Esophagus muscularis mucosa (tissue), 4 donors: ENCODE results near the gene RCOR3. TPM values are rescaled to one million over a fixed set of nuclear protein-coding genes. Genes with fewer than 3 reads are reported as not detected.
"Not testable (repeated sequence)": the region's sequence is repeated elsewhere in the genome, so short reads cannot be mapped to it uniquely, and the experiment has no call there.

Experiments
- DNase-seq: peaks from one replicate; pipeline ENCODE4 v3.0.0-alpha.2; 2017; ENCODE audit errors: extremely low spot score
- H3K27ac ChIP-seq, 4 donors: fragments of 200-600 bp; sonication (generic); replicated peaks in 1 of 4; 1 replicate in 3 of 4; 2 replicates in 1 of 4; pipeline ENCODE4 v1.5.1; 2016 to 2019; ENCODE audit warnings: mild to moderate bottlenecking in 1 of 4
- H3K27me3 ChIP-seq, 4 donors: fragments of 200-600 bp; sonication (generic); one replicate each; pipeline versions ENCODE4 v1.5.1 to v1.6.0; 2016 to 2019
- H3K36me3 ChIP-seq, 4 donors: fragments of 200-600 bp; sonication (generic); one replicate each; pipeline ENCODE4 v1.5.1; 2016 to 2019
- H3K4me1 ChIP-seq, 4 donors: fragments of 200-600 bp; sonication (generic); one replicate each; pipeline ENCODE4 v1.5.1; 2016 to 2019
- H3K4me3 ChIP-seq, 4 donors: fragments of 200-600 bp; sonication (generic); 1 replicate in 2 of 4; 2 replicates in 2 of 4; pipeline ENCODE4 v1.5.1; 2016 to 2019; ENCODE audit warnings: mild to moderate bottlenecking in 4 of 4, moderate library complexity in 1 of 4
- H3K9me3 ChIP-seq, 4 donors: fragments of 200-600 bp; sonication (generic); 1 replicate in 3 of 4; 2 replicates in 1 of 4; pipeline ENCODE4 v1.5.1; 2016 to 2019
- CTCF ChIP-seq, 3 experiments: fragments of 200-600 bp in 2 of 3; fragments of 450-650 bp in 1 of 3; sonication (generic) in 2 of 3; IDR thresholded peaks; one replicate each; pipeline ENCODE4 v1.5.1; 2017 to 2019; ENCODE audit warnings: antibody characterized with exemption in 3 of 3, mild to moderate bottlenecking in 2 of 3, moderate library complexity in 1 of 3
- EP300 ChIP-seq: sonication (generic); formaldehyde crosslinking; IDR thresholded peaks from one replicate; pipeline ENCODE4 v1.6.1; 2017; ENCODE audit warnings: antibody characterized with exemption
- POLR2A ChIP-seq: fragments of 450-650 bp; IDR thresholded peaks from one replicate; pipeline ENCODE4 v1.6.1; 2017; ENCODE audit warnings: antibody characterized with exemption, moderate library complexity, mild to moderate bottlenecking, low read depth
- POLR2AphosphoS5 ChIP-seq, 2 donors: sonication (generic); formaldehyde crosslinking; IDR thresholded peaks; one replicate each; pipeline ENCODE4 v1.6.1; 2017; ENCODE audit warnings: antibody characterized with exemption in 2 of 2
- WGBS: methylation state at CpG from one replicate; pipeline ENCODE4 v1.1.5; 2018; 5-methylcytosine and 5-hydroxymethylcytosine counted together
- intact Hi-C: fragments of 100-400 bp; cut with DNase I; formaldehyde crosslinking; loops from one replicate; pipeline ENCODE4 v1.15.1; 2023
- total RNA-seq, 4 donors: library from RNA; depleted of rRNA; stranded (reverse); fragments of >200 nt; gene quantifications; one replicate each; pipeline versions ENCODE4 v1.1.0 to v1.2.1, GENCODE V29; 2016

RCOR3 gene
- total RNA-seq, 4 donors from 2014 or later = 21.7 to 38.0 (median 37.7) TPM

GRCh38 chr1:211215577-211215976 lies 43.6 kb upstream of the RCOR3 start:
- 98% methylated on average over 1 of the region's 1 CpG for WGBS
- H3K4me3 ChIP-seq = no peak overlapping the region
- TF ChIP-seq CTCF (IDR thresholded peaks at IDR 0.05) (no peak), POLR2A (no peak), EP300 (no peak), POLR2AphosphoS5 (IDR thresholded peaks at IDR 0.05) (no peak)

GRCh38 chr1:211217392-211217791 lies 41.8 kb upstream of the RCOR3 start:
- H3K4me3 ChIP-seq = no peak overlapping the region
- H3K9me3 ChIP-seq = no peaks in the 10 kb centered on the region
- TF ChIP-seq POLR2AphosphoS5 (IDR thresholded peaks at IDR 0.05) (no peak), POLR2A (no peak), CTCF (IDR thresholded peaks at IDR 0.05) (no peak), EP300 (no peak)
- H3K36me3 ChIP-seq = no peaks in the 10 kb centered on the region
- H3K4me1 ChIP-seq = no peaks in the 10 kb centered on the region
- WGBS = 92% methylated on average over 1 of the region's 1 CpG
- no peaks in the 10 kb centered on the region for H3K27me3 ChIP-seq
- intact Hi-C loops = no loop called here
- no peak for DNase-seq
- no peak overlapping the region for H3K27ac ChIP-seq

More at GRCh38 chr1:211215577-211215976, 43.6 kb upstream of the RCOR3 start:
- H3K36me3 ChIP-seq = no peaks in the 10 kb centered on the region
- no peaks in the 10 kb centered on the region for H3K4me1 ChIP-seq
- no peaks in the 10 kb centered on the region for H3K27me3 ChIP-seq
- no peak overlapping the region for H3K27ac ChIP-seq
- DNase-seq = no peak
- H3K9me3 ChIP-seq = no peaks in the 10 kb centered on the region
- intact Hi-C loops = no loop called here

- H3K4me1 ChIP-seq, H3K9me3 ChIP-seq, intact Hi-C loops, H3K36me3 ChIP-seq, H3K4me3 ChIP-seq, DNase-seq, H3K27me3 ChIP-seq, H3K27ac ChIP-seq: not testable (repeated sequence)
- 84% methylated on average over 9 of the region's 9 CpGs for WGBS
These were observed 36.5 kb upstream of the RCOR3 start for GRCh38 chr1:211222469-211223234.

- WGBS = 81% methylated on average over 13 of the region's 13 CpGs
- peak; percentile 42 for DNase-seq
- intact Hi-C loops = not testable (repeated sequence)
These were observed 30.4 kb upstream of the RCOR3 start for GRCh38 chr1:211228573-211229364.

GRCh38 chr1:211229365-211229759 lies 29.8 kb upstream of the RCOR3 start:
- Histone ChIP-seq H3K27me3 (no peaks in the 10 kb centered on the region), H3K36me3 (no peaks in the 10 kb centered on the region), H3K4me3 (no peak overlapping the region), H3K27ac (no peak overlapping the region), H3K9me3 (no peaks in the 10 kb centered on the region), H3K4me1 (no peaks in the 10 kb centered on the region)
- TF ChIP-seq EP300 = no peak
- no peak for TF ChIP-seq POLR2A
- no peak for TF ChIP-seq CTCF (IDR thresholded peaks at IDR 0.05)
- no peak for TF ChIP-seq POLR2AphosphoS5 (IDR thresholded peaks at IDR 0.05)
- peak; percentile 86 for DNase-seq
- intact Hi-C loops = no loop called here
- WGBS = 63% methylated on average over 7 of the region's 7 CpGs

More at GRCh38 chr1:211228573-211229364, 30.4 kb upstream of the RCOR3 start:
- not testable (repeated sequence) for H3K27ac ChIP-seq, H3K9me3 ChIP-seq, H3K4me3 ChIP-seq, H3K36me3 ChIP-seq, H3K4me1 ChIP-seq, H3K27me3 ChIP-seq
